SK-N-SH treated with all-trans-retinoic acid at 6 μM for 48 hours (cell line): ENCODE data around the gene ARL15.

Experiments used
- ARNTL ChIP-seq: fragments of 450-650 bp; formaldehyde crosslinking; IDR thresholded peaks from 2 replicates; pipeline ENCODE4 v1.5.0; 2020; ENCODE audit warnings: low read depth, mild to moderate bottlenecking, moderate library complexity, borderline replicate concordance
- BACH2 ChIP-seq: fragments of 250-450 bp; sonication (Bioruptor Pico); IDR thresholded peaks from 2 replicates; pipeline ENCODE4 v1.9.0; 2021; ENCODE audit warnings: mild to moderate bottlenecking, borderline replicate concordance
- CREB5 ChIP-seq: fragments of 250-450 bp; sonication (Bioruptor Pico); IDR thresholded peaks from 2 replicates; pipeline ENCODE4 v1.5.1; 2020; ENCODE audit warnings: low read depth, mild to moderate bottlenecking, moderate library complexity
- CSDC2 ChIP-seq: fragments of 250-450 bp; sonication (Bioruptor Pico); IDR thresholded peaks from 2 replicates; pipeline ENCODE4 v1.5.0; 2020; ENCODE audit warnings: mild to moderate bottlenecking, moderate library complexity
- ESRRG ChIP-seq: fragments of 250-450 bp; sonication (Bioruptor Pico); IDR thresholded peaks from 2 replicates; pipeline ENCODE4 v1.6.1; 2021; ENCODE audit warnings: mild to moderate bottlenecking
- OSR1 ChIP-seq: fragments of 250-450 bp; sonication (Bioruptor Pico); IDR thresholded peaks from 2 replicates; pipeline ENCODE4 v1.8.0; 2022; ENCODE audit warnings: moderate library complexity, mild to moderate bottlenecking, inconsistent platforms
- PATZ1 ChIP-seq: fragments of 250-450 bp; sonication (Bioruptor Pico); IDR thresholded peaks from 2 replicates; pipeline ENCODE4 v1.8.0; 2020; ENCODE audit warnings: mild to moderate bottlenecking, moderate library complexity, borderline replicate concordance
- POU6F1 ChIP-seq: fragments of 250-450 bp; sonication (Bioruptor Pico); IDR thresholded peaks from 2 replicates; pipeline ENCODE4 v1.8.0; 2021; ENCODE audit warnings: low read depth, mild to moderate bottlenecking, moderate library complexity, borderline replicate concordance
- RARB ChIP-seq: fragments of 250-450 bp; sonication (Bioruptor Pico); IDR thresholded peaks from 2 replicates; pipeline ENCODE4 v1.8.0; 2021; ENCODE audit warnings: mild to moderate bottlenecking, moderate library complexity
- TOX ChIP-seq: fragments of 250-450 bp; sonication (Bioruptor Pico); IDR thresholded peaks from 2 replicates; pipeline ENCODE4 v1.8.0; 2021; ENCODE audit warnings: mild to moderate bottlenecking, moderate library complexity, borderline replicate concordance
- ZFP3 ChIP-seq: fragments of 250-450 bp; sonication (Bioruptor Pico); IDR thresholded peaks from 2 replicates; pipeline ENCODE4 v1.5.0; 2020; ENCODE audit warnings: mild to moderate bottlenecking, moderate library complexity
- ZFP30 ChIP-seq: fragments of 450-650 bp; formaldehyde crosslinking; IDR thresholded peaks from 2 replicates; pipeline ENCODE4 v1.5.0; 2022; ENCODE audit warnings: mild to moderate bottlenecking, moderate library complexity

- TF ChIP-seq POU6F1 = no peak
- TF ChIP-seq CREB5 (CRISPR knock-in tag) = no peak
- TF ChIP-seq PATZ1 (CRISPR knock-in tag) = no peak
- no peak for TF ChIP-seq ARNTL (CRISPR knock-in tag)
- TF ChIP-seq TOX = no peak
- TF ChIP-seq ZFP3 (CRISPR knock-in tag) = no peak
- no peak for TF ChIP-seq ZFP30 (CRISPR knock-in tag)
- no peak for TF ChIP-seq OSR1 (CRISPR knock-in tag)
- TF ChIP-seq RARB = no peak
- no peak for TF ChIP-seq ESRRG
- no peak for TF ChIP-seq BACH2 (CRISPR knock-in tag)
- TF ChIP-seq CSDC2 (CRISPR knock-in tag) = no peak
Observed at GRCh38 chr5:53871050-53871449, 439.3 kb downstream of the ARL15 start.
